Measurements from ENCODE around the gene MACROD2. TPM values are rescaled to one million over a fixed set of nuclear protein-coding genes. Genes with fewer than 3 reads are reported as not detected.

Gene MACROD2
- polyA plus RNA-seq, 1 experiment = 0.47 TPM

- DNase-seq (ENCODE audit: low read depth) = no peak
- TF ChIP-seq CTCF (IDR thresholded peaks at IDR 0.05; ENCODE audit: insufficient read depth, low read depth, low read length) = no peak
- ChIA-PET POLR2A (no interaction called here), CTCF (no interaction called here)
- H3K36me3 ChIP-seq (ENCODE audit: control insufficient read depth, insufficient read depth, low read length) = no peaks in the 10 kb centered on the region
- H3K4me3 ChIP-seq (ENCODE audit: low read depth, low read length) = no peak overlapping the region
- no peaks in the 10 kb centered on the region for H3K27me3 ChIP-seq (ENCODE audit: control insufficient read depth, insufficient read depth, low read length)
These were observed 573.4 kb downstream of the MACROD2 start for GRCh38 chr20:14568701-14569100.

GRCh38 chr20:14569641-14570040 lies 574.3 kb downstream of the MACROD2 start:
- DNase-seq (ENCODE audit: low read depth) = no peak
- CTCF ChIA-PET = no interaction called here
- TF ChIP-seq CTCF (IDR thresholded peaks at IDR 0.05; ENCODE audit: insufficient read depth, low read depth, low read length) = no peak

GRCh38 chr20:14570811-14571210 lies 575.5 kb downstream of the MACROD2 start:
- no peak for DNase-seq (ENCODE audit: low read depth)
- H3K27me3 ChIP-seq (ENCODE audit: control insufficient read depth, insufficient read depth, low read length) = no peaks in the 10 kb centered on the region
- ChIA-PET POLR2A (no interaction called here), CTCF (no interaction called here)
- no peak overlapping the region for H3K4me3 ChIP-seq (ENCODE audit: low read depth, low read length)
- H3K36me3 ChIP-seq (ENCODE audit: control insufficient read depth, insufficient read depth, low read length) = no peaks in the 10 kb centered on the region
- TF ChIP-seq CTCF (IDR thresholded peaks at IDR 0.05; ENCODE audit: insufficient read depth, low read depth, low read length) = no peak

More at GRCh38 chr20:14569641-14570040, 574.3 kb downstream of the MACROD2 start:
- POLR2A ChIA-PET = interaction anchor here (0.6 kb wide), 1 partner anchor 232 kb away, joined by 3 read pairs; no protein-coding TSS in a partner anchor
- Histone ChIP-seq H3K27me3 (ENCODE audit: control insufficient read depth, insufficient read depth, low read length) (no peaks in the 10 kb centered on the region), H3K36me3 (ENCODE audit: control insufficient read depth, insufficient read depth, low read length) (no peaks in the 10 kb centered on the region), H3K4me3 (ENCODE audit: low read depth, low read length) (no peak overlapping the region)

GRCh38 chr20:14573676-14574075 lies 578.4 kb downstream of the MACROD2 start:
- ChIA-PET POLR2A (no interaction called here), CTCF (interaction anchor here (0.6 kb wide), 1 partner anchor 37 kb away, joined by 3 read pairs; no protein-coding TSS in a partner anchor)
- Histone ChIP-seq H3K27me3 (ENCODE audit: control insufficient read depth, insufficient read depth, low read length) (no peaks in the 10 kb centered on the region), H3K4me3 (ENCODE audit: low read depth, low read length) (no peak overlapping the region), H3K36me3 (ENCODE audit: control insufficient read depth, insufficient read depth, low read length) (no peaks in the 10 kb centered on the region)
- no peak for DNase-seq (ENCODE audit: low read depth)
- no peak for TF ChIP-seq CTCF (IDR thresholded peaks at IDR 0.05; ENCODE audit: insufficient read depth, low read depth, low read length)

GRCh38 chr20:14576196-14576877 lies 581.0 kb downstream of the MACROD2 start:
- DNase-seq (ENCODE audit: low read depth) = no peak
- ChIA-PET POLR2A (no interaction called here), CTCF (no interaction called here)
- Histone ChIP-seq H3K36me3 (ENCODE audit: control insufficient read depth, insufficient read depth, low read length) (no peaks in the 10 kb centered on the region), H3K4me3 (ENCODE audit: low read depth, low read length) (no peak overlapping the region), H3K27me3 (ENCODE audit: control insufficient read depth, insufficient read depth, low read length) (no peaks in the 10 kb centered on the region)
- no peak for TF ChIP-seq CTCF (IDR thresholded peaks at IDR 0.05; ENCODE audit: insufficient read depth, low read depth, low read length)

All from BJ (cell line).